A549 (cell line): ENCODE measurements around the gene CRB2. TPM values are rescaled to one million over a fixed set of nuclear protein-coding genes. Genes with fewer than 3 reads are reported as not detected.

Source experiments
- ATAC-seq, 2 experiments: fragments of 200-7000 bp in 1 of 2; fragments of >200 bp in 1 of 2; cut with Nextera tagmentation in 1 of 2; cut with Tn5 transposase in 1 of 2; 3 replicates each; pipeline versions ENCODE4 v1.8.0 to v1.9.1; 2018 to 2020; ENCODE audit warnings: mild to moderate bottlenecking in 1 of 2, moderate library complexity in 1 of 2
- CTCF ChIA-PET: fragments of 300-600 bp; sonication (Branson Sonifier 250); formaldehyde crosslinking; extraction: SDS; loops from one replicate; lab custom pipeline; 2021; ENCODE audit warnings: antibody characterized with exemption, inconsistent platforms; lab: Yijun Ruan, JAX
- POLR2A ChIA-PET: fragments of 350-600 bp; formaldehyde crosslinking; extraction: SDS; loops from one replicate; lab custom pipeline; 2021; ENCODE audit warnings: antibody characterized with exemption, inconsistent platforms; lab: Yijun Ruan, JAX
- DNase-seq, 2 experiments: peaks; one replicate each; pipeline versions ENCODE4 v3.0.0 to v3.0.0-alpha.2; 2011 to 2016; ENCODE audit warnings: low read depth in 1 of 2, low spot score in 1 of 2
- FAIRE-seq: peaks from 2 replicates; lab custom pipeline; 2011; peaks lifted over from hg19 to GRCh38; lab: Jason Lieb, UNC
- H3K27ac ChIP-seq, 2 experiments: fragments of >200 bp; sonication (Bioruptor Twin); formaldehyde crosslinking; 3 replicates each; pipeline ENCODE4 v1.5.1; 2016 to 2017
- H3K4me1 ChIP-seq: fragments of >200 bp; sonication (Bioruptor Twin); formaldehyde crosslinking; 3 replicates; pipeline ENCODE4 v1.6.1; 2016
- H3K4me2 ChIP-seq: fragments of >200 bp; sonication (Bioruptor Twin); formaldehyde crosslinking; 3 replicates; pipeline ENCODE4 v1.6.1; 2016
- H3K4me3 ChIP-seq: fragments of >200 bp; sonication (Bioruptor Twin); formaldehyde crosslinking; 3 replicates; pipeline ENCODE4 v1.5.1; 2016
- H3K9me3 ChIP-seq: fragments of >200 bp; sonication (Bioruptor Twin); formaldehyde crosslinking; 3 replicates; pipeline ENCODE4 v1.6.1; 2016
- CBX8 ChIP-seq: fragments of 200-600 bp; sonication (generic); IDR thresholded peaks from 2 replicates; pipeline ENCODE4 v1.6.1; 2016
- CEBPB ChIP-seq, 2 experiments: fragments of >200 bp in 1 of 2; sonication (Bioruptor Twin) in 1 of 2; formaldehyde crosslinking in 1 of 2; IDR thresholded peaks; 2 replicates each; pipeline ENCODE4 v1.6.1; 2012 to 2016
- HMGXB4 ChIP-seq: fragments of 250-450 bp; sonication (Bioruptor Pico); IDR thresholded peaks from 2 replicates; pipeline ENCODE4 v1.5.0; 2021; ENCODE audit warnings: mild to moderate bottlenecking, moderate library complexity, borderline replicate concordance
- HOXA7 ChIP-seq: fragments of 250-450 bp; sonication (Bioruptor Pico); IDR thresholded peaks from 2 replicates; pipeline ENCODE4 v1.5.0; 2020; ENCODE audit warnings: mild to moderate bottlenecking, moderate library complexity
- KDM5A ChIP-seq: fragments of 200-600 bp; sonication (generic); IDR thresholded peaks from 2 replicates; pipeline ENCODE4 v1.6.1; 2016; ENCODE audit warnings: antibody characterized with exemption, mild to moderate bottlenecking
- MYC ChIP-seq: IDR thresholded peaks from 2 replicates; pipeline ENCODE4 v1.6.1; 2012; ENCODE audit warnings: mild to moderate bottlenecking, inconsistent platforms, low read length, improper control_type of control experiment, borderline replicate concordance
- NR3C1 ChIP-seq: fragments of >200 bp; sonication (Bioruptor Twin); formaldehyde crosslinking; IDR thresholded peaks from 3 replicates; pipeline ENCODE4 v1.6.1; 2017
- POLR2AphosphoS2 ChIP-seq: conservative IDR thresholded peaks from 2 replicates; pipeline ENCODE4 v1.6.1; 2012; ENCODE audit warnings: low read length, improper control_type of control experiment, inconsistent platforms
- REST ChIP-seq: fragments of 200-600 bp; sonication (generic); IDR thresholded peaks from 2 replicates; pipeline ENCODE4 v1.6.1; 2016; ENCODE audit warnings: antibody characterized with exemption, mild to moderate bottlenecking, moderate library complexity
- RFX5 ChIP-seq: fragments of 450-650 bp; IDR thresholded peaks from 2 replicates; pipeline ENCODE4 v1.7.1; 2014; ENCODE audit warnings: antibody characterized with exemption, mild to moderate bottlenecking, moderate library complexity
- RNF2 ChIP-seq: fragments of 200-600 bp; sonication (generic); IDR thresholded peaks from 2 replicates; pipeline ENCODE4 v1.6.1; 2016; ENCODE audit warnings: low read depth, mild to moderate bottlenecking, antibody characterized with exemption, moderate library complexity, borderline replicate concordance
- SREBF2 ChIP-seq: fragments of 450-650 bp; IDR thresholded peaks from 2 replicates; pipeline ENCODE4 v1.6.1; 2014; ENCODE audit warnings: mild to moderate bottlenecking, moderate library complexity
- ZFP36 ChIP-seq: fragments of 450-650 bp; IDR thresholded peaks from 2 replicates; pipeline ENCODE4 v1.6.1; 2014; ENCODE audit warnings: borderline replicate concordance; ENCODE audit not compliant: partially characterized antibody
- WGBS: methylation state at CpG from one replicate; pipeline ENCODE4 v1.1.6; 2017; ENCODE audit errors: missing lambda C conversion rate; 5-methylcytosine and 5-hydroxymethylcytosine counted together
- polyA plus RNA-seq, 4 experiments: library from polyadenylated mRNA; depleted of rRNA in 3 of 4; stranded (reverse); fragments of >200 nt; fragmentation: RNase III in 1 of 4; extraction: RNeasy Plus Mini Kit Qiagen cat#74134 plus additional on column Dnase treatment in 1 of 4; gene quantifications; 2 replicates in 3 of 4; 3 replicates in 1 of 4; pipeline ENCODE4 v1.2.3, GENCODE V29; 2011 to 2017
- TF ChIP-seq, protein P1 (sequence below): fragments of 150-350 bp; IDR thresholded peaks from 2 replicates; pipeline ENCODE4 v1.6.1; 2014; ENCODE audit warnings: low read depth, mild to moderate bottlenecking, low read length
- TF ChIP-seq, protein P2 (sequence below): IDR thresholded peaks from 2 replicates; pipeline ENCODE4 v1.6.1; 2012; ENCODE audit warnings: low read depth, borderline replicate concordance
- TF ChIP-seq, protein P3 (sequence below): fragments of >200 bp; sonication (Bioruptor Twin); formaldehyde crosslinking; IDR thresholded peaks from 3 replicates; pipeline ENCODE4 v1.6.1; 2016
- TF ChIP-seq, protein P4 (sequence below): fragments of 450-650 bp; IDR thresholded peaks from 2 replicates; pipeline ENCODE4 v1.6.1; 2014; ENCODE audit warnings: antibody characterized with exemption

CRB2 gene
- polyA plus RNA-seq, 2 of the 4 experiments (the other 2 are of a cell fraction): 0.01 to 0.05 TPM

- POLR2A ChIA-PET: no interaction called here
- Histone ChIP-seq H3K4me2 (no peak overlapping the region), H3K27ac (no peak overlapping the region), H3K4me1 (peaks cover 16% of the 10 kb centered on the region), H3K9me3 (no peaks in the 10 kb centered on the region), H3K4me3 (no peak overlapping the region)
- FAIRE-seq: no peak
- 73% methylated on average over 11 of the region's 12 CpGs for WGBS
- CTCF ChIA-PET: interaction anchor here (0.6 to 11.4 kb wide), 4 partner anchors 11 to 370 kb away, joined by 3 to 84 read pairs (median 8); partner anchors contain the start of gene CRB2
- peak in 1 of 2 experiments; percentile 44 for DNase-seq
- ATAC-seq: peak; percentile 35 to 72; a peak in 3 of 6 replicates
- no peak for TF ChIP-seq RNF2
- no peak for TF ChIP-seq HMGXB4 (CRISPR knock-in tag)
- no peak for TF ChIP-seq CEBPB (IDR thresholded peaks at IDR 0.05)
- peak; percentile 6 for TF ChIP-seq ZFP36
Measured at GRCh38 chr9:123365287-123365880, 9.4 kb downstream of the CRB2 start.

- ATAC-seq (no peak), FAIRE-seq (no peak), DNase-seq (no peak)
- no peaks in the 10 kb centered on the region for H3K9me3 ChIP-seq
- CTCF ChIA-PET: interaction anchor here (0.7 to 11.4 kb wide), 6 partner anchors 11 to 302 kb away, joined by 3 to 84 read pairs (median 3); partner anchors contain the start of gene CRB2
- peaks cover 11% of the 10 kb centered on the region for H3K4me1 ChIP-seq
- H3K27ac ChIP-seq: no peak overlapping the region
- H3K4me3 ChIP-seq: no peak overlapping the region
- 96% methylated on average over 40 of the region's 67 CpGs for WGBS
- POLR2A ChIA-PET: no interaction called here
- H3K4me2 ChIP-seq: no peak overlapping the region
- TF ChIP-seq POLR2AphosphoS2 (no peak), KDM5A (no peak), REST (no peak), SREBF2 (no peak), MYC (no peak), HOXA7 (CRISPR knock-in tag) (no peak), NR3C1 (no peak), RFX5 (no peak), CBX8 (no peak)
- TF ChIP-seq, protein P1, sequence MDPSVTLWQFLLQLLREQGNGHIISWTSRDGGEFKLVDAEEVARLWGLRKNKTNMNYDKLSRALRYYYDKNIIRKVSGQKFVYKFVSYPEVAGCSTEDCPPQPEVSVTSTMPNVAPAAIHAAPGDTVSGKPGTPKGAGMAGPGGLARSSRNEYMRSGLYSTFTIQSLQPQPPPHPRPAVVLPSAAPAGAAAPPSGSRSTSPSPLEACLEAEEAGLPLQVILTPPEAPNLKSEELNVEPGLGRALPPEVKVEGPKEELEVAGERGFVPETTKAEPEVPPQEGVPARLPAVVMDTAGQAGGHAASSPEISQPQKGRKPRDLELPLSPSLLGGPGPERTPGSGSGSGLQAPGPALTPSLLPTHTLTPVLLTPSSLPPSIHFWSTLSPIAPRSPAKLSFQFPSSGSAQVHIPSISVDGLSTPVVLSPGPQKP: no peak
- TF ChIP-seq, protein P2, sequence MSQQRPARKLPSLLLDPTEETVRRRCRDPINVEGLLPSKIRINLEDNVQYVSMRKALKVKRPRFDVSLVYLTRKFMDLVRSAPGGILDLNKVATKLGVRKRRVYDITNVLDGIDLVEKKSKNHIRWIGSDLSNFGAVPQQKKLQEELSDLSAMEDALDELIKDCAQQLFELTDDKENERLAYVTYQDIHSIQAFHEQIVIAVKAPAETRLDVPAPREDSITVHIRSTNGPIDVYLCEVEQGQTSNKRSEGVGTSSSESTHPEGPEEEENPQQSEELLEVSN: no peak
- TF ChIP-seq, protein P3, sequence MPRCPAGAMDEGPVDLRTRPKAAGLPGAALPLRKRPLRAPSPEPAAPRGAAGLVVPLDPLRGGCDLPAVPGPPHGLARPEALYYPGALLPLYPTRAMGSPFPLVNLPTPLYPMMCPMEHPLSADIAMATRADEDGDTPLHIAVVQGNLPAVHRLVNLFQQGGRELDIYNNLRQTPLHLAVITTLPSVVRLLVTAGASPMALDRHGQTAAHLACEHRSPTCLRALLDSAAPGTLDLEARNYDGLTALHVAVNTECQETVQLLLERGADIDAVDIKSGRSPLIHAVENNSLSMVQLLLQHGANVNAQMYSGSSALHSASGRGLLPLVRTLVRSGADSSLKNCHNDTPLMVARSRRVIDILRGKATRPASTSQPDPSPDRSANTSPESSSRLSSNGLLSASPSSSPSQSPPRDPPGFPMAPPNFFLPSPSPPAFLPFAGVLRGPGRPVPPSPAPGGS: no peak
- TF ChIP-seq, protein P4, sequence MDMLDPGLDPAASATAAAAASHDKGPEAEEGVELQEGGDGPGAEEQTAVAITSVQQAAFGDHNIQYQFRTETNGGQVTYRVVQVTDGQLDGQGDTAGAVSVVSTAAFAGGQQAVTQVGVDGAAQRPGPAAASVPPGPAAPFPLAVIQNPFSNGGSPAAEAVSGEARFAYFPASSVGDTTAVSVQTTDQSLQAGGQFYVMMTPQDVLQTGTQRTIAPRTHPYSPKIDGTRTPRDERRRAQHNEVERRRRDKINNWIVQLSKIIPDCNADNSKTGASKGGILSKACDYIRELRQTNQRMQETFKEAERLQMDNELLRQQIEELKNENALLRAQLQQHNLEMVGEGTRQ: no peak
- TF ChIP-seq, all 56 proteins: peak for 0
Measured at GRCh38 chr9:123365881-123366528, 10.0 kb downstream of the CRB2 start.
